Activated T-helper 1 cell treated with Interleukin-2 at 50 U/mL for 16 hours (primary cell): ENCODE data around the gene IGDCC3.

Experiments
- DNase-seq: peaks from one replicate; pipeline ENCODE4 v3.0.0-alpha.2; 2020; ENCODE audit warnings: low read depth

Gene IGDCC3

DNA sequence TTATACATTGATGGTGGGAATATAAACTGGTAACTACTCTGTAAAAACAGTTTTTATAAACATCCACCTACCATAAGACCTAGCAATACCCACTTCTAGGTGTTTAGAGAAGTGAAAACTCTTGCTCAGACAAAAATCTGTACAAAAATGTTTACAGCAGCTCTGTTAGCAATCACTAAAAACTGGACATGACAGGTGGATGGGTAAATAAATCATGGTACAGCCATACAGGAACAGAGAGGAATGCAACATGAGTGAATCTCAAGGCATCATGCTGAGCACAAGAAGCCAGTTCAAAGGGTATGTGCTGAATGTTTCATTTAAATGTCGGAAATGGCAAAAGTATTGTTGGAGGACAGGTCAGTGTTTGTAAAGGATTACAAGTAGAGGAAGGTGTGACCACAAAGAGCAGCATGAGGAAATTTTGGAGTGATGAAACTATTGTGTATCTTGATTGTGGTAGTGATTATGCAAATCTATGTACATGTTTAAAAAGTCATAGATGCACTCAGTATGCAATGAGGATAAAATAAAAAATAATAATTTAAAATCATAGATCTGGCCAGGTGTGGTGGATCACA, 84.8 kb downstream of the IGDCC3 start:
- DNase-seq, result no peak

DNA sequence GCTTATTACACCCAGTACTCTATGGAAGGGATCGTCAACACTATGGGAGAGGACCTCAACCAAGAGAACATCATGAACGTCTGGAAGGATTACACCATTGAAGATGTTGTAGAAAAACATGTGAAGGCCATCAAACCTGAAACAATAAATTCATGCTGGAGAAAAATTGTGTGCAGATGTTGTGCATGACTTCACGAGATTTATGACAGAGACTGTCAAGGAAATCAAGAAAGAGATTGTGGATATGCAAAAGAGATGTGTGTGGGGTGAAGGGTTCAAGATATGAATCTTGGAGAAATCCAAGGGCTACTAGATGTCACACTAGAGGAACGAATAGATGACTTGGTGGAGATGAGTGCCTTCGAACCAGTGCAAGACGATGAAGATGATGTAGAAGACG, 87.6 kb downstream of the IGDCC3 start:
- DNase-seq, result no peak

GRCh38 chr15:65289261-65289854, 88.4 kb downstream of the IGDCC3 start:
- DNase-seq, result no peak

- no peak for DNase-seq
Observed at GRCh38 chr15:65287520-65287855, 90.3 kb downstream of the IGDCC3 start.

DNA sequence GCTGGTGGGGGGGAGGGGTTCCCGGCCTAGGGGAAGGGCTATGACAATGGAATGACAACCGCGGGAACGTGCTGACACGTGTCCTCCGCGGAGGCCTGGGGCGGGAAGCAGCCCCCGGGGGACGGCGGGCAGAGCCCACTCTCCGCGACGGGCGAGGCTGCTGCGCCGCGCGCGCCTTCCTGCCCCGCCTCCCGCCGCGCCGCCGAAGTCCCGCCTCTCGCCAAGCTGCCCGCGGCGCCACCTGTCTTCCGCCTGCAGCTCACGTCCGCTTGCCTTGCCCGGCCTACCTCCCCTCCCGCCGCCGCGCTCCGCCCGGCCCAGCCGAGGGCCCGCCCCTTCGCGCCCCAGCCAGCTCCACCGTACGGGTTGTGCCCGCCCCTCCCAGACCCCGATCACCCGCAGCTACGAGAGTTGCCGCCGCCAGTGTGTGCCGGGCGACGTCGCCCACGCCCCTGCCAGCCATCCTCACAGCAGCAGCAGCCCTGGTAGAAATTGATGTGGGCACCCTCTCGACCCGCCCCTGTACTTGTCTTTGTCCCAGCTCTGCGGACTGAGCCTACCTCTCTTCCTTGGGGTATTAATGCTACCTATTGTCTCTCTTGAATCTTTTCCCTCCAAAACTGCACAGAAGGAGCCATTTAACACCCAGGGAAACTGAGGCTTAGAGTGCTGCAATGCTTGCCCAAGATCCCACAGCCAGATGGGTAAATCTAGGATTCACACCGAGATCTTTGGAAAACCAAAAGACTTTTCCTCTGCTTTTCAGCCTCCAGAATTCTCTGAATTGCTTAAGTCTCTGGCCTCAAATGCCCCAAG, 90.9 kb downstream of the IGDCC3 start, which contains the start of gene PARP16:
TSS of gene PARP16 (minus strand) at position 180 of the 816 bp plus-strand sequence. CDS start 457 bp downstream, outside the sequence.
- peak; percentile 91 for DNase-seq

DNA sequence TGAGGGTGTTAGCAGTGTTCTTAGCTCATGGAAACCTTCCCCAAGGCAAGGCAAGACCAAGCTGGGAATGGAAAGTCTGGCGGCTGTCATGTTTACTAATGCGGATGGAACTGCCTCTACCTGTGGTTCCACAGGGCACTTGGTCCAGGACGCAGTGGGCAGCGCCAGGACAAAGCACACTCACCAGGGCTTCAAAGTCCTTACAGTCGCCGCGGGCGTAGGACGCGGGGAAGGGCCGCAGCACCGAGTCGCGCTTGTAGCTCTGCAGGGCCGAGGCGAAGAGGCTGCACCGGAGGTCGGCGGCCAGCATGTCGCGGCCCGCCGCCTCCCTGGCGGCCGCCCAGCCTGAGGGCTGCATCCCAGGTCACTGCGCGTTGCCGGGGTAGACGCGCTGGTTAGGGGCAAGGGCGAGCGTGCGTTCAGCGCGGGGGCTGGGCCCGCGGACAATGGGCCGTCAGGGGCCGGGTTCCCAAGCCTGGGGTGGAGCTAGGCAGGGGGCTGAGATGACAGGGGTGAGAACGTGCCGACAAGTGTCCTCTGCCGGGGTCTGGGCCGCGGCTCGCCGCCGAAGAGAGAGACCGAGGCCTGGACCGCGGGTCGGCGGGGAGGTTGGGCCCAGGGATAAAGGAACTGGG, 91.6 kb downstream of the IGDCC3 start:
- no peak for DNase-seq

- no peak for DNase-seq
Observed at GRCh38 chr15:65285291-65286068, 92.3 kb downstream of the IGDCC3 start.

DNA sequence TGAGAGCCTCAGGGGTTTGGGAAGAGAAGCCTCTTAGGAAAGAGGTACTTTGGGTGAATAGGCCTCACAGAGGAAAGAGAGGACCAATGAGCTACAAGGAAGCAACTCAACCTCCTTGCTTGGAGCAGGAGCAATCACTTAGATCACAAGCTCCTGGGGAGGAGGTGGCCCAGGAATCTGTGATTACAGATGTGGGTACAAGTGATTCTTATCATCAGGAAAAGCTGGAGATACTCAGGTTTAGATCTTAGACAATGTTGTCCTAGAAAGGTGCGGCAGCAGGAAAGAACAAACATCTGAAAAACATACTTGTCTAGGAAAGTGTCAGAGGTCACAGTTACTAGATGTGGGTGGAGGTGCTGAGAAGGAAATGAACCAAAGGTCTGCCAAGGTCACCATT, 99.3 kb downstream of the IGDCC3 start:
- no peak for DNase-seq
